ENCODE data around the gene SIMC1. TPM values are rescaled to one million over a fixed set of nuclear protein-coding genes. Genes with fewer than 3 reads are reported as not detected.
"Not testable (repeated sequence)": the region's sequence is repeated elsewhere in the genome, so short reads cannot be mapped to it uniquely, and the experiment has no call there.

The SIMC1 gene
- total RNA-seq, 1 donor from 2014 or later: 17.4 TPM

GRCh38 chr5:176194238-176195083, 43.8 kb upstream of the SIMC1 start:
- H3K4me3 ChIP-seq; H3K4me1 ChIP-seq; intact Hi-C loops (cut with DNase I): not testable (repeated sequence)

GRCh38 chr5:176195084-176195413, 43.2 kb upstream of the SIMC1 start:
- H3K27me3 ChIP-seq; DNase-seq (ENCODE audit: extremely low spot score in 2 of 2); intact Hi-C loops (cut with DNase I); H3K27ac ChIP-seq; H3K4me1 ChIP-seq; H3K4me3 ChIP-seq; H3K9me3 ChIP-seq; H3K36me3 ChIP-seq: not testable (repeated sequence)

More at GRCh38 chr5:176194238-176195083, 43.8 kb upstream of the SIMC1 start:
- not testable (repeated sequence) for H3K27me3 ChIP-seq; H3K27ac ChIP-seq; H3K36me3 ChIP-seq; H3K9me3 ChIP-seq; DNase-seq (ENCODE audit: extremely low spot score in 2 of 2)

DNA sequence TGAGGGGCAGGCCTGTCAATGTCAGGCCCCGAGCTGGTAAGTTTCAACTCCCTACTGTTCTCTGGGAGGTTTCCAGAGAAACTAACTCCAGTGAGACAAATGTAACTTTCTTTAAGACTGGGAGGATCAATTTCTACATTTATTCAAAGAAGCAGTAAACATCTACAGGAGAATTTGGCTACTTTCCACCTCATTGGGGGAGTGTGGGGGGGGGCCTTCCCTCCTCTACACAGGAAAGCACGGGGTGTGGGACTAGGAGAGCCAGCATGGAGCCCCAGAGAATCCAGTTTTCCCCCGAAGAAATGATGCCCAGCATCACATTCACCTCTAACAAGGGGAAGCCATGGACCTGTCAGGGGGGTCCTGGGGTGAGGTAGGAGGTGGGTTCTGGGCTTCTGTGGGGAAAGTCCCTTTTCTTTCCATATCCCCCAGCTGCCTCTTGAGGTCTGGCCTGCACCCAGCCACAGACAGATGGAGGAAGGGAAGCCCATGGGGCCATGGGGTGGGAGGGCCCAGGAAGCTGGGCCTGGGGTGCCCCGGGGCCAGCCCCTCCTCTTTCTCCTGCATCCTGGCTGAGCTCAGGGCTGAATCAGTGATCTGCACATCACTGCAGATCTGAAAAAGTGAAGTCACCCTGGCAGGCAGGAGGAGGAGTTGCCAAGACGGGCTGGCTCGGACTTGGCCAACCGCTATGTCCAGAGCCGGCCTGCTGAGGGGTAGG, 42.6 kb upstream of the SIMC1 start:
- intact Hi-C loops (cut with DNase I); H3K27me3 ChIP-seq; H3K36me3 ChIP-seq; H3K27ac ChIP-seq; H3K9me3 ChIP-seq; H3K4me1 ChIP-seq; H3K4me3 ChIP-seq; DNase-seq (ENCODE audit: extremely low spot score in 2 of 2): not testable (repeated sequence)

- intact Hi-C loops (cut with DNase I); H3K4me1 ChIP-seq; DNase-seq (ENCODE audit: extremely low spot score in 2 of 2); H3K36me3 ChIP-seq; H3K27ac ChIP-seq; H3K27me3 ChIP-seq; H3K9me3 ChIP-seq; H3K4me3 ChIP-seq: not testable (repeated sequence)
Observed at GRCh38 chr5:176196781-176197180, 41.4 kb upstream of the SIMC1 start.

GRCh38 chr5:176197234-176197858, 40.9 kb upstream of the SIMC1 start:
- H3K36me3 ChIP-seq; H3K27ac ChIP-seq; H3K9me3 ChIP-seq; H3K4me1 ChIP-seq; H3K4me3 ChIP-seq; intact Hi-C loops (cut with DNase I); H3K27me3 ChIP-seq; DNase-seq (ENCODE audit: extremely low spot score in 2 of 2): not testable (repeated sequence)

DNA sequence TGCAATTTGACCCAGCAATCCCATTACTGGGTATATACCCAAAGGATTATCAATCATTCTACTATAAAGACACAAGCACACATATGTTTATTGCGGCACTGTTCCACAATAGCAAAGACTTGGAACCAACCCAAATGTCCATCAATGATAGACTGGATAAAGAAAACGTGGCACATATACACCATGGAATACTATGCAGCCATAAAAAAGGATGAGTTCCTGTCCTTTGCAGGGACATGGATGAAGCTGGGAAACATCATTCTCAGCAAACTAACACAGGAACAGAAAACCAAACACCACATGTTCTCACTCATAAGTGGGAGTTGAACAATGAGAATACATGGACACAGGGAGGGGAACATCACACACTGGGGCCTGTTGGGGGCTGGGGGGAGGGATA, 39.9 kb upstream of the SIMC1 start:
- not testable (repeated sequence) for H3K27me3 ChIP-seq

DNA sequence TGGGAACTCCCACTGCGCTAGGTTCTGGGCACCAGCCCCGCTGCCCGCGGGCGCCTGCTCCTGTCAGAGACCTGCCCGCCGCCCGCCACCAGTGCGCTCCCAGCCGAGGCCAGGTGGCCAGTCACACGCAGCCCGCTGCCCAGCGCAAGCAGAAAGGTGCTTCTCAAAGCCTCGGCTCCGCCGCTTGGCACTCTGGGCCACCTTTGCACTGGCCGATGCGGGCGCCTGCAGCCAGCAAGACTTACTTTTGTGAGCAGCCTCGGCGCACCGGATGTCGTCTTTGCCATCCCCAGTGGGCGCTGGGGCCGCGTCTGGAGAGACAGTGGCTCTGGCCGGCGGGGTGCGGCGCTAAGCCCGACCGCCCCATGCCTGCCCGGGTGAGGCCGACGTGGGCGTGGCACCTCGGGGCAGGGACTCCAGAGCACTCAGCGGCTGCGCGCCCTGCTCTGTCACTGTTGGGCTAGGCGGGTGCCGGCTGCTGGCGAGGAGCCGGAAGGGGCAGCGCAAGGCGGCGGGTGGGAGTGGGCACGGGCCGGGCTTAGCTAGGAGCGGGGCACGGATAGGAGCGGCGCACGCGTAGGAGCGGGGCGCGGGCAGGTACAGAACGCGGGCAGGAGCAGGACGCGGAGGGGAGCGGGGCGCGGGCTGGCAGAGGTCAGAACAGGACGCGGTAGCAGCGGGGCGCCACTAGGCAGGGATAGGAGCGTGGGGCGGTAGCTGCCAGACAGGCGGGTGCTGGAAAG, 39.1 kb upstream of the SIMC1 start:
- H3K27ac ChIP-seq; H3K27me3 ChIP-seq; H3K9me3 ChIP-seq; H3K4me1 ChIP-seq; intact Hi-C loops (cut with DNase I); H3K36me3 ChIP-seq: not testable (repeated sequence)
- H3K4me3 ChIP-seq: peak overlapping the region; percentile 16 to 22
- DNase-seq (ENCODE audit: extremely low spot score in 2 of 2): peak in 1 of 2 donors; percentile 18

More for the DNA sequence above, 39.9 kb upstream of the SIMC1 start:
- H3K4me3 ChIP-seq; intact Hi-C loops (cut with DNase I); DNase-seq (ENCODE audit: extremely low spot score in 2 of 2); H3K4me1 ChIP-seq; H3K36me3 ChIP-seq; H3K9me3 ChIP-seq; H3K27ac ChIP-seq: not testable (repeated sequence)

GRCh38 chr5:176199803-176200399, 38.3 kb upstream of the SIMC1 start:
- intact Hi-C loops (cut with DNase I); H3K36me3 ChIP-seq; H3K9me3 ChIP-seq; H3K4me1 ChIP-seq; H3K4me3 ChIP-seq; H3K27ac ChIP-seq; H3K27me3 ChIP-seq: not testable (repeated sequence)
- peak in 1 of 2 donors; percentile 2 for DNase-seq (ENCODE audit: extremely low spot score in 2 of 2)

GRCh38 chr5:176201811-176202210, 36.4 kb upstream of the SIMC1 start:
- Histone ChIP-seq H3K36me3 (no peaks in the 10 kb centered on the region), H3K9me3 (no peaks in the 10 kb centered on the region), H3K27me3 (no peaks in the 10 kb centered on the region), H3K4me3 (no peak overlapping the region), H3K4me1 (no peaks in the 10 kb centered on the region), H3K27ac (no peak overlapping the region)
- intact Hi-C loops (cut with DNase I): no loop called here
- no peak for DNase-seq (ENCODE audit: extremely low spot score in 2 of 2)
- TF ChIP-seq CTCF (IDR thresholded peaks at IDR 0.05): no peak
- no peak for TF ChIP-seq POLR2A (IDR thresholded peaks at IDR 0.05)
- no peak for TF ChIP-seq POLR2AphosphoS5 (IDR thresholded peaks at IDR 0.05; ENCODE audit: insufficient read depth in 1 of 2, low read depth in 1 of 2)

All from vagina (tissue), 2 donors.